ENCODE data around the gene SEMA4A. TPM values are rescaled to one million over a fixed set of nuclear protein-coding genes. Genes with fewer than 3 reads are reported as not detected.

Gene SEMA4A
- total RNA-seq (2022) (1.5 and 4.7 TPM in 2 replicates), Bru-seq, nascent RNA (percentile 42 among the genes with signal in this experiment), BruChase-seq, experiment 1, labeled RNA remaining after a 6-hour chase (percentile 60 among the genes with signal in this experiment), BruChase-seq, experiment 2, labeled RNA remaining after a 2-hour chase (percentile 50 among the genes with signal in this experiment)
- long read RNA-seq = 0 reads

GRCh38 chr1:156153362-156153761 is at the start of gene SEMA4A:
TSS of gene SEMA4A (plus strand) at chr1:156153585. CDS start at chr1:156154579, 994 bp downstream.
- no peak for DNase-seq (ENCODE audit: unreplicated experiment)
- H3K4me1 Mint-ChIP-seq (ENCODE audit: insufficient read depth, unreplicated experiment) = no peaks in the 10 kb centered on the region
- ChIA-PET CTCF (interaction anchor here (0.6 to 46.2 kb wide), 4 partner anchors 10 to 175 kb away, joined by 4 to 1892 read pairs (median 102); partner anchors contain the start of gene MEX3A), POLR2A (interaction anchor here (0.7 to 1.7 kb wide), 3 partner anchors 11 to 73 kb away, joined by 3 read pairs; no protein-coding TSS in a partner anchor)
- no TSS peak for BruUV-seq (replicated peaks)
- no peak within 1 kb of the TSS for H3K27ac Mint-ChIP-seq (ENCODE audit: low read depth, unreplicated experiment)
- intact Hi-C loops (cut with micrococcal nuclease) = no loop called here
- no peak for TF ChIP-seq CTCF (IDR thresholded peaks at IDR 0.05; ENCODE audit: unreplicated experiment)
- peaks cover 12% of the 10 kb centered on the region for H3K27me3 Mint-ChIP-seq (ENCODE audit: insufficient read depth, unreplicated experiment)
- H3K36me3 Mint-ChIP-seq (ENCODE audit: insufficient read depth, unreplicated experiment) = peaks cover 12% of the 10 kb centered on the region
- no peaks in the 10 kb centered on the region for H3K9me3 Mint-ChIP-seq (ENCODE audit: unreplicated experiment)
- no peak within 1 kb of the TSS for H3K4me3 Mint-ChIP-seq (ENCODE audit: unreplicated experiment)

GRCh38 chr1:156104065-156104810 is 49.1 kb upstream of the SEMA4A start:
- Mint-ChIP-seq H3K27ac (ENCODE audit: low read depth, unreplicated experiment) (peak overlapping the region; percentile 91), H3K4me3 (ENCODE audit: unreplicated experiment) (peak overlapping the region; percentile 9), H3K9me3 (ENCODE audit: unreplicated experiment) (no peaks in the 10 kb centered on the region), H3K4me1 (ENCODE audit: insufficient read depth, unreplicated experiment) (peaks cover 73% of the 10 kb centered on the region), H3K36me3 (ENCODE audit: insufficient read depth, unreplicated experiment) (peaks cover 7% of the 10 kb centered on the region), H3K27me3 (ENCODE audit: insufficient read depth, unreplicated experiment) (no peaks in the 10 kb centered on the region)
- intact Hi-C loops (cut with micrococcal nuclease) = loop anchor here (1.0 kb wide), 1 partner anchor 22 kb away; no protein-coding TSS in a partner anchor
- CTCF ChIA-PET = interaction anchor here (0.5 to 26.9 kb wide), 5 partner anchors 13 to 167 kb away, joined by 3 to 1892 read pairs (median 5); partner anchors contain the start of genes LMNA and SEMA4A
- DNase-seq (ENCODE audit: unreplicated experiment) = peak; percentile 94
- BruUV-seq (replicated peaks) = no TSS peak
- POLR2A ChIA-PET = interaction anchor here (0.8 to 28.2 kb wide), 6 partner anchors 19 to 172 kb away, joined by 3 to 960 read pairs (median 3); partner anchors contain the start of genes LMNA and PMF1
- no peak for TF ChIP-seq CTCF (IDR thresholded peaks at IDR 0.05; ENCODE audit: unreplicated experiment)

- no peak for TF ChIP-seq CTCF (IDR thresholded peaks at IDR 0.05; ENCODE audit: unreplicated experiment)
- DNase-seq (ENCODE audit: unreplicated experiment) = no peak
- no TSS peak for BruUV-seq (replicated peaks)
- Mint-ChIP-seq H3K9me3 (ENCODE audit: unreplicated experiment) (no peaks in the 10 kb centered on the region), H3K27me3 (ENCODE audit: insufficient read depth, unreplicated experiment) (no peaks in the 10 kb centered on the region), H3K4me1 (ENCODE audit: insufficient read depth, unreplicated experiment) (peaks cover 74% of the 10 kb centered on the region), H3K36me3 (ENCODE audit: insufficient read depth, unreplicated experiment) (peaks cover 7% of the 10 kb centered on the region), H3K4me3 (ENCODE audit: unreplicated experiment) (peak overlapping the region; percentile 62), H3K27ac (ENCODE audit: low read depth, unreplicated experiment) (peak overlapping the region; percentile 91)
- intact Hi-C loops (cut with micrococcal nuclease) = loop anchor here (1.0 kb wide), 1 partner anchor 21 kb away; no protein-coding TSS in a partner anchor
- ChIA-PET CTCF (interaction anchor here (0.6 to 26.9 kb wide), 3 partner anchors 14 to 168 kb away, joined by 3 to 1892 read pairs (median 234); partner anchors contain the start of genes LMNA and SEMA4A), POLR2A (interaction anchor here (1.1 to 28.2 kb wide), 5 partner anchors 9 to 170 kb away, joined by 3 to 960 read pairs (median 16); partner anchors contain the start of genes LMNA and PMF1)
Observed at GRCh38 chr1:156104861-156105832, 48.2 kb upstream of the SEMA4A start.

All from MCF 10A (cell line).